ENCODE data around the gene YY1AP1. TPM values are rescaled to one million over a fixed set of nuclear protein-coding genes. Genes with fewer than 3 reads are reported as not detected.
"Not testable (repeated sequence)": the region's sequence is repeated elsewhere in the genome, so short reads cannot be mapped to it uniquely, and the experiment has no call there.

Gene YY1AP1
- polyA plus RNA-seq, 1 donor = 51.6 TPM

- DNase-seq (ENCODE audit: low read depth) = peak; percentile 14
Measured at GRCh38 chr1:155648207-155649147, 40.1 kb downstream of the YY1AP1 start.

GRCh38 chr1:155646307-155646706 lies 42.3 kb downstream of the YY1AP1 start:
- DNase-seq (ENCODE audit: low read depth) = no peak

GRCh38 chr1:155645648-155646047 lies 42.9 kb downstream of the YY1AP1 start:
- no peak for DNase-seq (ENCODE audit: low read depth)

GRCh38 chr1:155645034-155645598 lies 43.5 kb downstream of the YY1AP1 start:
- no peak for DNase-seq (ENCODE audit: low read depth)

GRCh38 chr1:155643230-155643629 lies 45.3 kb downstream of the YY1AP1 start:
- DNase-seq (ENCODE audit: low read depth) = no peak

GRCh38 chr1:155642559-155643180 lies 45.9 kb downstream of the YY1AP1 start:
- DNase-seq (ENCODE audit: low read depth) = not testable (repeated sequence)

GRCh38 chr1:155640367-155640766 lies 48.2 kb downstream of the YY1AP1 start:
- DNase-seq (ENCODE audit: low read depth) = no peak

GRCh38 chr1:155636397-155637153 lies 52.0 kb downstream of the YY1AP1 start:
- no peak for DNase-seq (ENCODE audit: low read depth)

- not testable (repeated sequence) for DNase-seq (ENCODE audit: low read depth)
Measured at GRCh38 chr1:155626428-155626827, 62.1 kb downstream of the YY1AP1 start.

GRCh38 chr1:155623357-155623756 lies 65.2 kb downstream of the YY1AP1 start:
- no peak for DNase-seq (ENCODE audit: low read depth)

DNA sequence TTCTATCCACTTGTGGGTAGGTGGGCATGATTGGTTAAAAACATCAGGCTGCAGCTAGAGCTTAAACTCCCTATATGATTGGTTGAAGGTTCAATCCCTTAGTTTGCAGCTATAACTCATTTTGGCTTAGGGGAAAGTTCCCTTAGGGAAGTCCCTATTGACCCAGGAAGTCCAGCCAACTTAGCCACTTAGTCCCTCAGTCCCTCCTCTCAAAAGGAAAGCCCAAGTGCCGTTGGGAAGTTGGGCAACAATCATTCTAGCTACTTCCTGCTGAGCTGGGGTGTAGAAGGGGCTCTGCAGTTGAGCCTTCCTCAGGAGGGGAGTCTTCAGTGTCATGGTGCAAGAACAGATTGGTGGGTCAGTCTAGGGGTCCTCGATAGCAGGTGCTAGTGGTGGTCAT lies 66.4 kb downstream of the YY1AP1 start:
- no peak for DNase-seq (ENCODE audit: low read depth)

DNA sequence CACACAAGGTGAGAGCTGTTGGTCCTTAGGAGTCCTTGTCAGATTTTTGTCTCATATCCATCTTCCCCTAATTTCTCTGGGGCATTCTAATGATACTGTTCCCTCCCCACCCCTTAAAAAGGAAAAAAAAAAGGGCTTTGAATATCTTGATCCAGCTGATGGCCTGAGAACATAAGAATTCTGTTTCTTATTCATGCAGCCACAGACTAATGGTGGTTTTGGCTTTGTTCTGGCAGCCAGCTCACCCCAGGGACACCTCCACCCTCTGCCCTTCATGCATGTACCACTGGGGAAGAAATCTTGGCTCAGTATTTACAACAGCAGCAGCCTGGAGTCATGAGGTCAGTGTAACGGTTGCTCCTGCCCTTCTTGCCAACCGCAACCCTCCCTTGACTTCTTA lies 75.3 kb downstream of the YY1AP1 start:
- not testable (repeated sequence) for DNase-seq (ENCODE audit: low read depth)

DNA sequence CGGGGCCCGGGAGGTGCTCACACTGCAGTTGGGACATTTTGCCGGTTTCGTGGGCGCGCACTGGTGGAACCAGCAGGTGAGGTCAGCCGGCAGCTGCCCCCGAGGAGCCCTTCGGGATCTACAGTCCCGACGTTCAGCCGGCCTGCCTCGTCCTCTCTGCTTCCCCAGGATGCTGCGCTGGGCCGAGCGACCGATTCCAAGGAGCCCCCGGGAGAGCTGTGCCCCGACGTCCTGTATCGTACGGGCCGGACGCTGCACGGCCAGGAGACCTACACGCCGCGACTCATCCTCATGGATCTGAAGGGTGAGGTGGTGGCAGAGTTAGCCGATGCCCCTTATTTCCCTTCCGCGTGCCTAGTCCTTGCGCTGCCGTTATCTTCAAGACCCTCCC lies 78.3 kb downstream of the YY1AP1 start:
- DNase-seq (ENCODE audit: low read depth) = not testable (repeated sequence)

- peak; percentile 90 for DNase-seq (ENCODE audit: low read depth)
Measured at GRCh38 chr1:155609515-155610256, 78.9 kb downstream of the YY1AP1 start, which contains the start of gene MSTO1. Gene MSTO1 (plus strand): TSS chr1:155610218. CDS start chr1:155610249, 31 bp downstream.

Other genes with a start within 250 kb of the YY1AP1 start
- 27.0 TPM for gene ASH1L, start 126.0 kb downstream of the YY1AP1 start, polyA plus RNA-seq (ENCODE audit: insufficient read length)
- gene MSTO1, start 78.6 kb downstream of the YY1AP1 start, polyA plus RNA-seq (ENCODE audit: insufficient read length) = 31.8 TPM
- 147 TPM for gene DAP3, start 317 bp upstream of the YY1AP1 start, polyA plus RNA-seq (ENCODE audit: insufficient read length)
- 31.4 TPM for gene GON4L, start 168.4 kb upstream of the YY1AP1 start, polyA plus RNA-seq (ENCODE audit: insufficient read length)
- gene SYT11, start 170.8 kb upstream of the YY1AP1 start, polyA plus RNA-seq (ENCODE audit: insufficient read length) = 14.1 TPM
- gene RIT1, start 222.6 kb upstream of the YY1AP1 start, polyA plus RNA-seq (ENCODE audit: insufficient read length) = 25.9 TPM
- gene KHDC4, start 245.6 kb upstream of the YY1AP1 start, polyA plus RNA-seq (ENCODE audit: insufficient read length) = 38.0 TPM